Keratinocyte (primary cell): Measurements from ENCODE around the gene MRPL40. TPM values are rescaled to one million over a fixed set of nuclear protein-coding genes. Genes with fewer than 3 reads are reported as not detected.
"Not testable (repeated sequence)": the region's sequence is repeated elsewhere in the genome, so short reads cannot be mapped to it uniquely, and the experiment has no call there.

Source experiments
- DNase-seq: peaks from one replicate; pipeline ENCODE4 v3.0.0-alpha.2; 2011; ENCODE audit warnings: low read depth, missing footprints, low spot score
- FAIRE-seq: peaks from 2 replicates; lab custom pipeline; 2011; peaks lifted over from hg19 to GRCh38; lab: Jason Lieb, UNC
- H2AFZ ChIP-seq: 2 replicates; pipeline ENCODE4 v1.6.0; 2012; ENCODE audit warnings: low read length, control low read depth, inconsistent platforms; ENCODE audit not compliant: control insufficient read depth
- H3K27ac ChIP-seq: 2 replicates; pipeline ENCODE4 v1.5.1; 2011; ENCODE audit warnings: low read length; ENCODE audit not compliant: control insufficient read depth, insufficient read depth
- H3K27me3 ChIP-seq: 3 replicates; pipeline ENCODE4 v1.6.0; 2011; ENCODE audit warnings: low read length; ENCODE audit not compliant: control insufficient read depth, insufficient read depth; ENCODE audit errors: extremely low read depth
- H3K36me3 ChIP-seq, 2 experiments: 2 replicates in 1 of 2; 3 replicates in 1 of 2; pipeline ENCODE4 v1.5.1; 2011; ENCODE audit warnings: low read length in 2 of 2, mild to moderate bottlenecking in 1 of 2; ENCODE audit not compliant: control insufficient read depth in 2 of 2, insufficient read depth in 2 of 2; ENCODE audit errors: extremely low read depth in 1 of 2
- H3K4me1 ChIP-seq: 3 replicates; pipeline ENCODE4 v1.5.1; 2011; ENCODE audit warnings: low read length; ENCODE audit not compliant: control insufficient read depth, insufficient read depth; ENCODE audit errors: extremely low read depth
- H3K4me2 ChIP-seq: 3 replicates; pipeline ENCODE4 v1.6.0; 2011; ENCODE audit warnings: low read depth, low read length; ENCODE audit not compliant: control insufficient read depth, insufficient read depth; ENCODE audit errors: extremely low read depth
- H3K4me3 ChIP-seq, 3 experiments: fragments of 200-600 bp in 1 of 3; sonication (generic) in 1 of 3; 2 replicates in 2 of 3; 3 replicates in 1 of 3; pipeline ENCODE4 v1.5.1; 2011 to 2016; ENCODE audit warnings: low read length in 3 of 3, mild to moderate bottlenecking in 3 of 3, control low read depth in 2 of 3, inconsistent platforms in 1 of 3, low read depth in 1 of 3, mixed read lengths in 1 of 3, mixed run types in 1 of 3, moderate library complexity in 1 of 3; ENCODE audit not compliant: control insufficient read depth in 2 of 3, insufficient read depth in 2 of 3; ENCODE audit errors: extremely low read depth in 1 of 3
- H3K79me2 ChIP-seq: 2 replicates; pipeline ENCODE4 v1.6.0; 2012; ENCODE audit warnings: low read length; ENCODE audit not compliant: control insufficient read depth, insufficient read depth
- H3K9ac ChIP-seq: 3 replicates; pipeline ENCODE4 v1.6.0; 2011; ENCODE audit warnings: low read length; ENCODE audit not compliant: control insufficient read depth, insufficient read depth; ENCODE audit errors: extremely low read depth
- H3K9me1 ChIP-seq: 3 replicates; pipeline ENCODE4 v1.6.0; 2011; ENCODE audit warnings: low read length; ENCODE audit not compliant: control insufficient read depth, insufficient read depth; ENCODE audit errors: extremely low read depth
- H3K9me3 ChIP-seq: 2 replicates; pipeline ENCODE4 v1.5.1; 2012; ENCODE audit warnings: low read depth, low read length; ENCODE audit not compliant: control insufficient read depth
- H4K20me1 ChIP-seq: 3 replicates; pipeline ENCODE4 v1.6.0; 2011; ENCODE audit warnings: low read length; ENCODE audit not compliant: control insufficient read depth, insufficient read depth; ENCODE audit errors: extremely low read depth
- CTCF ChIP-seq, 3 experiments: IDR thresholded peaks in 1 of 3; conservative IDR thresholded peaks in 1 of 3; optimal IDR thresholded peaks in 1 of 3; 2 replicates in 2 of 3; 3 replicates in 1 of 3; pipeline versions ENCODE3 to v1.5.1; 2011; ENCODE audit warnings: low read length in 3 of 3, mild to moderate bottlenecking in 3 of 3, moderate library complexity in 2 of 3, control low read depth in 1 of 3, inconsistent platforms in 1 of 3; ENCODE audit not compliant: insufficient read depth in 2 of 3; ENCODE audit errors: extremely low read depth in 1 of 3
- EZH2 ChIP-seq: IDR thresholded peaks from one replicate; pipeline ENCODE4 v1.6.1; 2012; ENCODE audit warnings: inconsistent platforms, mild to moderate bottlenecking, low read length, moderate library complexity
- dilution Hi-C: fragments of 300-500 bp; cut with MboI; formaldehyde crosslinking; loops from one replicate; pipeline ENCODE4 v1.7.0; 2020; ENCODE audit warnings: low sequenced_read_pairs; ENCODE audit not compliant: extremely low pct_ligation_motif_present
- polyA plus RNA-seq, 5 experiments: library from polyadenylated mRNA; depleted of rRNA in 3 of 5; stranded (reverse) in 3 of 5; stranded (forward) in 1 of 5; unstranded in 1 of 5; fragments of >200 nt; gene quantifications; 1 replicate in 1 of 5; 2 replicates in 3 of 5; 3 replicates in 1 of 5; pipeline versions ENCODE4 v1.2.1 to v1.2.3, GENCODE V29; 2011 to 2012; ENCODE audit warnings: missing spikeins in 2 of 5, low read depth in 1 of 5, low replicate concordance in 1 of 5

MRPL40 gene
- polyA plus RNA-seq, 1 donor (not counting 4 experiments of a cell fraction or from before 2014, with no cell fraction given): 46.3 TPM

- H3K4me3 ChIP-seq: no peak overlapping the region
- H3K9me3 ChIP-seq: no peaks in the 10 kb centered on the region
- H3K9ac ChIP-seq: no peak overlapping the region
- DNase-seq: no peak
- H4K20me1 ChIP-seq: peaks cover 2% of the 10 kb centered on the region
- H2AFZ ChIP-seq: no peak overlapping the region
- no peaks in the 10 kb centered on the region for H3K9me1 ChIP-seq
- no peaks in the 10 kb centered on the region for H3K4me1 ChIP-seq
- no peak overlapping the region for H3K27ac ChIP-seq
- H3K36me3 ChIP-seq: peaks cover 3 to 6% of the 10 kb centered on the region in 2 experiments
- TF ChIP-seq EZH2: no peak
- no peak for TF ChIP-seq CTCF (optimal IDR thresholded peaks at IDR 0.05 in 1 of 3, IDR thresholded peaks at IDR 0.05 in 1 of 3, conservative IDR thresholded peaks at IDR 0.05 in 1 of 3; ENCODE audit: extremely low read depth in 1 of 3, insufficient read depth in 2 of 3, low read length in 3 of 3)
- no peak for FAIRE-seq
- no peaks in the 10 kb centered on the region for H3K27me3 ChIP-seq
- H3K79me2 ChIP-seq: peaks cover 49% of the 10 kb centered on the region
- no peak overlapping the region for H3K4me2 ChIP-seq
- dilution Hi-C loops: no loop called here
These were observed 9.8 kb downstream of the MRPL40 start for GRCh38 chr22:19442166-19442565.

GRCh38 chr22:19443544-19444211 lies 11.3 kb downstream of the MRPL40 start:
- H3K4me3 ChIP-seq: no peak overlapping the region
- no peak overlapping the region for H3K9ac ChIP-seq
- TF ChIP-seq CTCF (optimal IDR thresholded peaks at IDR 0.05 in 1 of 3, IDR thresholded peaks at IDR 0.05 in 1 of 3, conservative IDR thresholded peaks at IDR 0.05 in 1 of 3; ENCODE audit: extremely low read depth in 1 of 3, insufficient read depth in 2 of 3, low read length in 3 of 3): no peak
- TF ChIP-seq EZH2: no peak
- no peaks in the 10 kb centered on the region for H3K9me3 ChIP-seq
- H3K4me1 ChIP-seq: peaks cover 6% of the 10 kb centered on the region
- H3K79me2 ChIP-seq: peaks cover 51% of the 10 kb centered on the region
- H3K27ac ChIP-seq: no peak overlapping the region
- H2AFZ ChIP-seq: no peak overlapping the region
- dilution Hi-C loops: no loop called here
- peaks cover 2% of the 10 kb centered on the region for H4K20me1 ChIP-seq
- DNase-seq (no peak), FAIRE-seq (no peak)
- no peaks in the 10 kb centered on the region for H3K27me3 ChIP-seq
- H3K4me2 ChIP-seq: no peak overlapping the region
- H3K9me1 ChIP-seq: no peaks in the 10 kb centered on the region
- peaks cover 3 to 6% of the 10 kb centered on the region in 2 experiments for H3K36me3 ChIP-seq

DNA sequence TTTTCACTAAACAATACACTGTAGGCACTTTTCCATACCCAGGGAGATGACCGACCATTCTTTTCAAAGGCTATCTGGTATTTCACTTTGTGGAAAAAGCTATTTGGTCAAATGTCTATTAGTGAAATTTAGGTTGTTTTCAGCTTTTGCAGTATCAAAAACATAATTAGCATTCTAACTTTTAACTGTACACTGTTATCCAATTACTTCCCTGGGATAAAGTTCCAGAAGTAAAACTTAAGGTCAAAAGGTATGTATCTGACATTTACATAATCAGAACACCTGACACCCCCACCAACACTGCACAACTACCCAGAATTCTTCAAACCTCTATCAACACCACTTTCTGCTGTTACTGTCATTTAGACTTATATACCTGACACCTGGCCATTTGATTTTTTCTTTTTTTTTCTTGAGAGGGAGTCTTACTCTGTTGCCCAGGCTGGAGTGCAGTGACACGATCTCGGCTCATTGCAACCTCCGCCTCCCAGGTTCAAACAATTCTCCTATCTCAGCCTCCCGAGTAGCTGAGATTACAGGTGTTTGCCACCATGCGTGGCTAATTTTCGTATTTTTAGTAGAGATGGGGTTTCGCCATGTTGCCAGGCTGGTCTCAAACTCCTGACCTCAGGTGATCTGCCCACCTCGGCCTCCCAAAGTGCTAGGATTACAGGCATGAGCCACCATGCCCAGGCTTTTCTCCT lies 13.1 kb downstream of the MRPL40 start:
- H4K20me1 ChIP-seq, H3K9me3 ChIP-seq, H3K4me1 ChIP-seq, dilution Hi-C loops, H3K4me3 ChIP-seq, H3K9me1 ChIP-seq, FAIRE-seq, H3K27me3 ChIP-seq, H3K4me2 ChIP-seq, H2AFZ ChIP-seq, DNase-seq, H3K9ac ChIP-seq, H3K27ac ChIP-seq: not testable (repeated sequence)
- Histone ChIP-seq H3K36me3 (peaks cover 3 to 14% of the 10 kb centered on the region in 2 experiments), H3K79me2 (peaks cover 49% of the 10 kb centered on the region)
